ENCODE measurements around the gene ELP2.

GRCh38 chr18:36217348-36217747, 87.6 kb downstream of the ELP2 start:
- TF ChIP-seq CTCF (conservative IDR thresholded peaks at IDR 0.05) (no peak), EZH2 (IDR thresholded peaks at IDR 0.05; ENCODE audit: low read depth) (no peak)
